K562 (cell line): Measurements from ENCODE around the gene FJX1. TPM values are rescaled to one million over a fixed set of nuclear protein-coding genes. Genes with fewer than 3 reads are reported as not detected.

ENCODE experiments used
- ATAC-seq: fragments of 200-7000 bp; cut with Tn5 transposase; 3 replicates; pipeline ENCODE4 v1.9.1; 2020; ENCODE audit warnings: moderate library complexity
- BruUV-seq: library from RNA; stranded (reverse); fragments of 400-500 nt; replicated peaks from 2 replicates; lab custom pipeline; 2021; lab: Mats Ljungman, UMichigan
- CTCF ChIA-PET: fragments of 300-600 bp; formaldehyde crosslinking; extraction: SDS; loops from one replicate; lab custom pipeline; 2021; ENCODE audit warnings: low intra/inter-chr PET ratio; lab: Yijun Ruan, JAX
- POLR2A ChIA-PET: fragments of 300-600, 350-650 bp; sonication (Branson Sonifier 250); formaldehyde crosslinking; extraction: SDS; loops from one replicate; lab custom pipeline; 2021; ENCODE audit warnings: antibody characterized with exemption, inconsistent platforms; lab: Yijun Ruan, JAX
- DNase-seq, 4 experiments: peaks; one replicate each; pipeline versions ENCODE4 v3.0.0 to v3.0.0-alpha.2; 2011 to 2018; ENCODE audit warnings: low spot score in 3 of 4, mixed read lengths in 3 of 4; ENCODE audit errors: extremely low read depth in 1 of 4
- FAIRE-seq: peaks from 2 replicates; lab custom pipeline; 2011; peaks lifted over from hg19 to GRCh38; lab: Jason Lieb, UNC
- H2AFZ ChIP-seq: 2 replicates; pipeline ENCODE4 v1.6.0; 2011; ENCODE audit warnings: low read depth, low read length, control low read depth, inconsistent platforms
- H3K27ac ChIP-seq: fragments of 200-600 bp; 3 replicates; pipeline ENCODE4 v1.8.0; 2011; ENCODE audit warnings: low read depth, mild to moderate bottlenecking, control low read depth, inconsistent platforms, low read length, moderate library complexity, mixed read lengths; ENCODE audit errors: extremely low read depth
- H3K27me3 ChIP-seq, 2 experiments: fragments of 300-600 bp in 1 of 2; 2 replicates in 1 of 2; 3 replicates in 1 of 2; pipeline versions ENCODE4 v1.6.0 to v1.8.0; 2011; ENCODE audit warnings: inconsistent platforms in 2 of 2, low read length in 2 of 2, mild to moderate bottlenecking in 1 of 2, mixed read lengths in 1 of 2, moderate library complexity in 1 of 2; ENCODE audit not compliant: control insufficient read depth in 2 of 2, insufficient read depth in 2 of 2
- H3K36me3 ChIP-seq: fragments of 300-600 bp; 3 replicates; pipeline ENCODE4 v1.8.0; 2011; ENCODE audit warnings: mild to moderate bottlenecking, low read length, inconsistent platforms; ENCODE audit not compliant: control insufficient read depth, insufficient read depth
- H3K4me1 ChIP-seq, 2 experiments: fragments of 200-600 bp in 1 of 2; replicated peaks in 1 of 2; 2 replicates in 1 of 2; 3 replicates in 1 of 2; pipeline versions ENCODE4 v1.5.1 to v1.8.0; 2011; ENCODE audit warnings: inconsistent platforms in 2 of 2, low read length in 2 of 2, mild to moderate bottlenecking in 1 of 2, mixed read lengths in 1 of 2, moderate library complexity in 1 of 2; ENCODE audit not compliant: control insufficient read depth in 2 of 2, insufficient read depth in 2 of 2
- H3K4me2 ChIP-seq: 2 replicates; pipeline ENCODE4 v1.6.1; 2011; ENCODE audit warnings: low read length, control low read depth, inconsistent platforms, mixed read lengths; ENCODE audit not compliant: insufficient read depth
- H3K4me3 ChIP-seq: fragments of 200-600 bp; sonication (generic), shearing (Covaris generic); 2 replicates; pipeline ENCODE4 v1.5.1; 2016; ENCODE audit warnings: control low read depth, inconsistent platforms
- H3K79me2 ChIP-seq: fragments of 200-600 bp; 3 replicates; pipeline ENCODE4 v1.8.0; 2011; ENCODE audit warnings: low read length, inconsistent platforms; ENCODE audit not compliant: control insufficient read depth, insufficient read depth
- H3K9ac ChIP-seq, 2 experiments: 2 replicates each; pipeline versions ENCODE4 v1.6.0 to v1.6.1; 2011; ENCODE audit warnings: low read depth in 2 of 2, low read length in 2 of 2, control low read depth in 1 of 2, inconsistent platforms in 1 of 2, mild to moderate bottlenecking in 1 of 2, mixed read lengths in 1 of 2; ENCODE audit not compliant: insufficient read depth in 1 of 2
- H3K9me1 ChIP-seq: one replicate; pipeline ENCODE4 v1.6.0; 2011; ENCODE audit warnings: inconsistent platforms, mild to moderate bottlenecking, low read length, moderate library complexity; ENCODE audit not compliant: control insufficient read depth, insufficient read depth
- H3K9me3 ChIP-seq: replicated peaks from 2 replicates; pipeline ENCODE4 v1.5.1; 2011; ENCODE audit warnings: low read depth, low read length, inconsistent platforms; ENCODE audit not compliant: control insufficient read depth, insufficient read depth
- H4K20me1 ChIP-seq: replicated peaks from 2 replicates; pipeline ENCODE4 v1.6.1; 2011; ENCODE audit warnings: low read length, inconsistent platforms, mixed read lengths; ENCODE audit not compliant: control insufficient read depth, insufficient read depth
- CBX5 ChIP-seq: IDR thresholded peaks from 2 replicates; pipeline ENCODE4 v1.6.1; 2014; ENCODE audit warnings: low read depth, borderline replicate concordance
- CEBPG ChIP-seq, 3 experiments: fragments of 200-800 bp in 1 of 3; sonication (Bioruptor generic) in 1 of 3; sonication (generic) in 1 of 3; formaldehyde crosslinking in 1 of 3; IDR thresholded peaks in 2 of 3; conservative IDR thresholded peaks in 1 of 3; 2 replicates each; pipeline versions ENCODE4 v1.6.1 to v1.8.0; 2016 to 2022; ENCODE audit warnings: missing compliant biosample characterization in 2 of 3, missing genetic modification characterization in 2 of 3, mild to moderate bottlenecking in 1 of 3, missing genetic modification reagents in 1 of 3
- KAT8 ChIP-seq: fragments of 450-650 bp; IDR thresholded peaks from 2 replicates; pipeline ENCODE4 v1.6.1; 2016; ENCODE audit warnings: low read depth, mild to moderate bottlenecking
- MITF ChIP-seq: IDR thresholded peaks from 2 replicates; pipeline ENCODE4 v1.6.1; 2014; ENCODE audit warnings: antibody characterized with exemption
- NFYB ChIP-seq: IDR thresholded peaks from 2 replicates; pipeline ENCODE4 v1.6.1; 2011; ENCODE audit warnings: mild to moderate bottlenecking, moderate library complexity; ENCODE audit not compliant: insufficient read length; ENCODE audit errors: extremely low read depth
- U2AF2 ChIP-seq: fragments of 200-400 bp; formaldehyde crosslinking; optimal IDR thresholded peaks from 2 replicates; pipeline ENCODE3; 2017; ENCODE audit warnings: low read depth, mild to moderate bottlenecking, low read length
- XRCC4 ChIP-seq: IDR thresholded peaks from one replicate; pipeline ENCODE4 v1.6.1; 2011; ENCODE audit not compliant: insufficient read depth, insufficient read length; ENCODE audit errors: extremely low read depth
- ZNF277 ChIP-seq: fragments of 250-450 bp; sonication (Bioruptor Pico); IDR thresholded peaks from 2 replicates; pipeline ENCODE4 v1.8.0; 2022; ENCODE audit warnings: inconsistent platforms, mild to moderate bottlenecking, moderate library complexity, borderline replicate concordance
- ZNF444 ChIP-seq: fragments of 250-450 bp; sonication (Bioruptor Pico); IDR thresholded peaks from 2 replicates; pipeline ENCODE4 v1.4.0; 2020; ENCODE audit warnings: mild to moderate bottlenecking, moderate library complexity
- WGBS: fragments of 100-300 bp; shearing (Covaris generic); methylation state at CpG from one replicate; pipeline ENCODE4 v1.1.6; 2016; ENCODE audit warnings: low coverage, mixed read lengths; ENCODE audit not compliant: insufficient coverage; ENCODE audit errors: missing lambda C conversion rate; 5-methylcytosine and 5-hydroxymethylcytosine counted together
- in situ Hi-C: fragments of 300-500 bp; cut with MboI; formaldehyde crosslinking; loops from 4 replicates; pipeline ENCODE4 v1.15.0; 2018; ENCODE audit warnings: inconsistent platforms, mixed read lengths
- intact Hi-C: fragments of 100-400 bp; cut with micrococcal nuclease; formaldehyde crosslinking; loops from 2 replicates; pipeline ENCODE4 v1.14.2; 2022
- polyA plus RNA-seq, 8 experiments: library from polyadenylated mRNA; depleted of rRNA in 4 of 8; stranded (reverse) in 5 of 8; unstranded in 3 of 8; fragments of >200 nt; fragmentation: Nextera tagmentation in 2 of 8; fragmentation: Illumina TruSeq in 1 of 8; extraction: Ambion mirVana in 2 of 8; extraction: Trizol in 1 of 8; gene quantifications; 2 replicates each; pipeline versions ENCODE4 v1.2.1 to v1.2.3, GENCODE V29; 2011 to 2014; ENCODE audit warnings: inconsistent platforms in 1 of 8, missing spikeins in 1 of 8
- total RNA-seq, 7 experiments: library from RNA; depleted of rRNA in 6 of 7; stranded (reverse); fragments of >200 nt in 6 of 7; fragmentation: Illumina TruSeq in 2 of 7; extraction: Trizol in 2 of 7; gene quantifications; 2 replicates each; pipeline versions ENCODE4 v1.2.1 to v1.2.3, GENCODE V29; 2011 to 2021; ENCODE audit warnings: low replicate concordance in 1 of 7
- TF ChIP-seq, protein P1 (sequence below): fragments of 450-650 bp; IDR thresholded peaks from one replicate; pipeline ENCODE4 v1.6.1; 2018; ENCODE audit warnings: mild to moderate bottlenecking, moderate library complexity; ENCODE audit not compliant: partially characterized antibody

FJX1 gene
- total and polyA plus RNA-seq, 9 of the 15 experiments (the other 6 are each of a cell fraction or from before 2014, with no cell fraction given): 0.10 to 2.7 (median 0.72) TPM

- Histone ChIP-seq H3K4me3 (no peak overlapping the region), H4K20me1 (no peaks in the 10 kb centered on the region), H3K79me2 (no peaks in the 10 kb centered on the region), H3K4me2 (no peak overlapping the region), H3K36me3 (no peaks in the 10 kb centered on the region), H3K27me3 (peaks cover 0 to 2% of the 10 kb centered on the region in 2 experiments; a peak in 3 of 5 replicates), H3K4me1 (no peaks in the 10 kb centered on the region), H3K27ac (no peak overlapping the region), H2AFZ (no peak overlapping the region), H3K9me3 (no peaks in the 10 kb centered on the region), H3K9ac (no peak overlapping the region), H3K9me1 (no peaks in the 10 kb centered on the region)
- CTCF ChIA-PET: no interaction called here
- POLR2A ChIA-PET: no interaction called here
- ATAC-seq (no peak), DNase-seq (no peak), FAIRE-seq (no peak)
- TF ChIP-seq NFYB (no peak), KAT8 (no peak), ZNF277 (no peak), CEBPG (CRISPR knock-in tag; IDR thresholded peaks at IDR 0.05) (no peak), CEBPG (tag; conservative IDR thresholded peaks at IDR 0.05 in 1 of 2, IDR thresholded peaks at IDR 0.05 in 1 of 2) (no peak), MITF (no peak), CBX5 (no peak), U2AF2 (no peak), XRCC4 (no peak), ZNF444 (CRISPR knock-in tag) (no peak)
- TF ChIP-seq, protein P1, sequence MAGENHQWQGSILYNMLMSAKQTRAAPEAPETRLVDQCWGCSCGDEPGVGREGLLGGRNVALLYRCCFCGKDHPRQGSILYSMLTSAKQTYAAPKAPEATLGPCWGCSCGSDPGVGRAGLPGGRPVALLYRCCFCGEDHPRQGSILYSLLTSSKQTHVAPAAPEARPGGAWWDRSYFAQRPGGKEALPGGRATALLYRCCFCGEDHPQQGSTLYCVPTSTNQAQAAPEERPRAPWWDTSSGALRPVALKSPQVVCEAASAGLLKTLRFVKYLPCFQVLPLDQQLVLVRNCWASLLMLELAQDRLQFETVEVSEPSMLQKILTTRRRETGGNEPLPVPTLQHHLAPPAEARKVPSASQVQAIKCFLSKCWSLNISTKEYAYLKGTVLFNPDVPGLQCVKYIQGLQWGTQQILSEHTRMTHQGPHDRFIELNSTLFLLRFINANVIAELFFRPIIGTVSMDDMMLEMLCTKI: no peak
- WGBS: 0% methylated on average over 1 of the region's 1 CpG
- no TSS peak for BruUV-seq
- intact Hi-C loops: no loop called here
- in situ Hi-C loops: no loop called here
Observed at GRCh38 chr11:35650006-35650405, 31.7 kb downstream of the FJX1 start.
